Measurements from ENCODE around the gene FXYD6.
"Not testable (repeated sequence)": the region's sequence is repeated elsewhere in the genome, so short reads cannot be mapped to it uniquely, and the experiment has no call there.

The FXYD6 gene

GRCh38 chr11:117817368-117818040 is 59.0 kb downstream of the FXYD6 start:
- H3K27ac ChIP-seq (ENCODE audit: low read depth, low read length), result no peak overlapping the region; the same call in 1 of the 2 replicates
- WGBS, result 8% methylated on average over 19 of the region's 19 CpGs
- peaks cover 28% of the 10 kb centered on the region for H3K4me1 ChIP-seq (ENCODE audit: insufficient read depth, low read length)
- no peak overlapping the region for H3K9ac ChIP-seq (ENCODE audit: low read depth, low read length)
- peak overlapping the region; percentile 34; the same call in 1 of the 2 replicates for H3K4me3 ChIP-seq (ENCODE audit: low read length)
- H3K9me3 ChIP-seq (ENCODE audit: insufficient read depth, low read depth, low read length), result no peaks in the 10 kb centered on the region
- H3K36me3 ChIP-seq (ENCODE audit: insufficient read depth, low read length), result no peaks in the 10 kb centered on the region
- no peaks in the 10 kb centered on the region for H3K27me3 ChIP-seq (ENCODE audit: insufficient read depth, low read length)

GRCh38 chr11:117816846-117817367 is 59.6 kb downstream of the FXYD6 start:
- H3K4me1 ChIP-seq (ENCODE audit: insufficient read depth, low read length), result peaks cover 28% of the 10 kb centered on the region
- H3K27ac ChIP-seq (ENCODE audit: low read depth, low read length), result peak overlapping the region; percentile 23; the same call in 1 of the 2 replicates
- no peaks in the 10 kb centered on the region for H3K27me3 ChIP-seq (ENCODE audit: insufficient read depth, low read length)
- H3K9ac ChIP-seq (ENCODE audit: low read depth, low read length), result no peak overlapping the region
- H3K4me3 ChIP-seq (ENCODE audit: low read length), result no peak overlapping the region
- no peaks in the 10 kb centered on the region for H3K9me3 ChIP-seq (ENCODE audit: insufficient read depth, low read depth, low read length)
- H3K36me3 ChIP-seq (ENCODE audit: insufficient read depth, low read length), result no peaks in the 10 kb centered on the region
- 69% methylated on average over 5 of the region's 5 CpGs for WGBS

- H3K4me1 ChIP-seq (ENCODE audit: insufficient read depth, low read length), result peaks cover 28% of the 10 kb centered on the region
- no peak overlapping the region for H3K9ac ChIP-seq (ENCODE audit: low read depth, low read length)
- H3K27ac ChIP-seq (ENCODE audit: low read depth, low read length), result peak overlapping the region; percentile 52; the same call in 1 of the 2 replicates
Measured at GRCh38 chr11:117816151-117816741, 60.2 kb downstream of the FXYD6 start.

GRCh38 chr11:117815262-117815803 is 61.1 kb downstream of the FXYD6 start:
- no peaks in the 10 kb centered on the region for H3K9me3 ChIP-seq (ENCODE audit: insufficient read depth, low read depth, low read length)
- H3K4me3 ChIP-seq (ENCODE audit: low read length), result no peak overlapping the region
- WGBS, result 64% methylated on average over 7 of the region's 7 CpGs
- no peak overlapping the region for H3K9ac ChIP-seq (ENCODE audit: low read depth, low read length)
- H3K27me3 ChIP-seq (ENCODE audit: insufficient read depth, low read length), result no peaks in the 10 kb centered on the region
- peak overlapping the region; percentile 64; the same call in 1 of the 2 replicates for H3K27ac ChIP-seq (ENCODE audit: low read depth, low read length)
- no peaks in the 10 kb centered on the region for H3K36me3 ChIP-seq (ENCODE audit: insufficient read depth, low read length)
- H3K4me1 ChIP-seq (ENCODE audit: insufficient read depth, low read length), result peaks cover 28% of the 10 kb centered on the region

More at GRCh38 chr11:117816151-117816741, 60.2 kb downstream of the FXYD6 start:
- WGBS, result 18% methylated on average over 20 of the region's 20 CpGs
- no peaks in the 10 kb centered on the region for H3K9me3 ChIP-seq (ENCODE audit: insufficient read depth, low read depth, low read length)
- H3K27me3 ChIP-seq (ENCODE audit: insufficient read depth, low read length), result no peaks in the 10 kb centered on the region
- no peak overlapping the region for H3K4me3 ChIP-seq (ENCODE audit: low read length)
- no peaks in the 10 kb centered on the region for H3K36me3 ChIP-seq (ENCODE audit: insufficient read depth, low read length)

GRCh38 chr11:117814766-117815261 is 61.6 kb downstream of the FXYD6 start:
- H3K36me3 ChIP-seq (ENCODE audit: insufficient read depth, low read length), result no peaks in the 10 kb centered on the region
- no peaks in the 10 kb centered on the region for H3K27me3 ChIP-seq (ENCODE audit: insufficient read depth, low read length)
- H3K27ac ChIP-seq (ENCODE audit: low read depth, low read length), result peak overlapping the region; percentile 64; the same call in 1 of the 2 replicates

GRCh38 chr11:117814204-117814765 is 62.2 kb downstream of the FXYD6 start:
- no peaks in the 10 kb centered on the region for H3K9me3 ChIP-seq (ENCODE audit: insufficient read depth, low read depth, low read length)
- H3K4me1 ChIP-seq (ENCODE audit: insufficient read depth, low read length), result peaks cover 28% of the 10 kb centered on the region
- 73% methylated on average over 7 of the region's 7 CpGs for whole genome bisulfite sequencing
- no peaks in the 10 kb centered on the region for H3K27me3 ChIP-seq (ENCODE audit: insufficient read depth, low read length)
- H3K9ac ChIP-seq (ENCODE audit: low read depth, low read length), result no peak overlapping the region
- peak overlapping the region; percentile 8; the same call in 1 of the 2 replicates for H3K27ac ChIP-seq (ENCODE audit: low read depth, low read length)
- H3K36me3 ChIP-seq (ENCODE audit: insufficient read depth, low read length), result no peaks in the 10 kb centered on the region
- H3K4me3 ChIP-seq (ENCODE audit: low read length), result no peak overlapping the region

More at GRCh38 chr11:117814766-117815261, 61.6 kb downstream of the FXYD6 start:
- 44% methylated on average over 13 of the region's 14 CpGs for WGBS
- peaks cover 28% of the 10 kb centered on the region for H3K4me1 ChIP-seq (ENCODE audit: insufficient read depth, low read length)
- no peak overlapping the region for H3K9ac ChIP-seq (ENCODE audit: low read depth, low read length)
- no peaks in the 10 kb centered on the region for H3K9me3 ChIP-seq (ENCODE audit: insufficient read depth, low read depth, low read length)
- H3K4me3 ChIP-seq (ENCODE audit: low read length), result no peak overlapping the region

GRCh38 chr11:117810056-117810451 is 66.4 kb downstream of the FXYD6 start:
- not testable (repeated sequence) for H3K27me3 ChIP-seq (ENCODE audit: insufficient read depth, low read length); H3K9ac ChIP-seq (ENCODE audit: low read depth, low read length); H3K4me3 ChIP-seq (ENCODE audit: low read length); H3K36me3 ChIP-seq (ENCODE audit: insufficient read depth, low read length); H3K9me3 ChIP-seq (ENCODE audit: insufficient read depth, low read depth, low read length); H3K4me1 ChIP-seq (ENCODE audit: insufficient read depth, low read length); H3K27ac ChIP-seq (ENCODE audit: low read depth, low read length)
- 95% methylated on average over 12 of the region's 12 CpGs for WGBS

- Histone ChIP-seq H3K9me3 (ENCODE audit: insufficient read depth, low read depth, low read length) (no peaks in the 10 kb centered on the region), H3K27me3 (ENCODE audit: insufficient read depth, low read length) (0 out of 2 replicates have a peak, but pooled peaks cover 3% of the 10 kb centered on the region), H3K36me3 (ENCODE audit: insufficient read depth, low read length) (no peaks in the 10 kb centered on the region), H3K9ac (ENCODE audit: low read depth, low read length) (no peak overlapping the region), H3K27ac (ENCODE audit: low read depth, low read length) (no peak overlapping the region), H3K4me3 (ENCODE audit: low read length) (no peak overlapping the region), H3K4me1 (ENCODE audit: insufficient read depth, low read length) (peaks cover 4% of the 10 kb centered on the region)
- 57% methylated on average over 22 of the region's 22 CpGs for WGBS
Measured at GRCh38 chr11:117809236-117810055, 67.0 kb downstream of the FXYD6 start.

- 0 out of 2 replicates have a peak, but pooled peaks cover 3% of the 10 kb centered on the region for H3K27me3 ChIP-seq (ENCODE audit: insufficient read depth, low read length)
- WGBS, result 86% methylated on average over 12 of the region's 12 CpGs
- H3K4me1 ChIP-seq (ENCODE audit: insufficient read depth, low read length), result no peaks in the 10 kb centered on the region; the same call in 1 of the 2 replicates
- H3K4me3 ChIP-seq (ENCODE audit: low read length), result no peak overlapping the region
- no peaks in the 10 kb centered on the region for H3K9me3 ChIP-seq (ENCODE audit: insufficient read depth, low read depth, low read length)
- H3K36me3 ChIP-seq (ENCODE audit: insufficient read depth, low read length), result no peaks in the 10 kb centered on the region
- no peak overlapping the region for H3K27ac ChIP-seq (ENCODE audit: low read depth, low read length)
- no peak overlapping the region for H3K9ac ChIP-seq (ENCODE audit: low read depth, low read length)
Measured at GRCh38 chr11:117808784-117809183, 67.7 kb downstream of the FXYD6 start.

All from HUES64 (cell line).